Colonic mucosa (tissue), 4 donors: ENCODE measurements around the gene AFF3. TPM values are rescaled to one million over a fixed set of nuclear protein-coding genes. Genes with fewer than 3 reads are reported as not detected.

Source experiments
- DNase-seq: peaks from one replicate; pipeline ENCODE4 v3.0.0-alpha.2; 2020
- H3K27ac ChIP-seq: fragments of 200-600 bp; one replicate; pipeline ENCODE4 v1.8.0; 2021
- H3K27me3 ChIP-seq: fragments of 200-600 bp; one replicate; pipeline ENCODE4 v1.8.0; 2021
- H3K36me3 ChIP-seq: fragments of 200-600 bp; one replicate; pipeline ENCODE4 v1.8.0; 2021
- H3K4me1 ChIP-seq: fragments of 200-600 bp; one replicate; pipeline ENCODE4 v1.8.0; 2021; ENCODE audit warnings: mild to moderate bottlenecking
- H3K4me3 ChIP-seq: fragments of 200-600 bp; one replicate; pipeline ENCODE4 v1.8.0; 2021
- H3K9ac ChIP-seq, 2 donors: one replicate each; pipeline ENCODE4 v1.7.0; 2013; ENCODE audit warnings: control low read depth in 2 of 2, low read depth in 2 of 2, low read length in 2 of 2
- H3K9me3 ChIP-seq: fragments of 200-600 bp; one replicate; pipeline ENCODE4 v1.8.0; 2021
- intact Hi-C: fragments of 100-400 bp; cut with DNase I; formaldehyde crosslinking; loops from one replicate; pipeline ENCODE4 v1.14.1; 2022
- total RNA-seq, 2 donors: library from RNA; stranded (reverse); fragmentation: NEBNext Ultra II Directional in 1 of 2; extraction: Animal tissue kit (Norgen Biotek cat#: 25700) in 1 of 2; gene quantifications; one replicate each; pipeline ENCODE4 v1.2.1, GENCODE V29; 2021
- TF ChIP-seq, protein P1 (sequence below): fragments of 200-600 bp; IDR thresholded peaks from one replicate; pipeline ENCODE4 v1.8.0; 2022; ENCODE audit warnings: antibody characterized with exemption, mild to moderate bottlenecking
- donor health status: healthy.
- donor health status: DM: no; HTN: no; CAD: no.
- donor health status: DM: no; HTN: no; CAD: no.

AFF3 gene
- total RNA-seq, 2 donors from 2014 or later = 0.86 to 2.6 TPM

DNA sequence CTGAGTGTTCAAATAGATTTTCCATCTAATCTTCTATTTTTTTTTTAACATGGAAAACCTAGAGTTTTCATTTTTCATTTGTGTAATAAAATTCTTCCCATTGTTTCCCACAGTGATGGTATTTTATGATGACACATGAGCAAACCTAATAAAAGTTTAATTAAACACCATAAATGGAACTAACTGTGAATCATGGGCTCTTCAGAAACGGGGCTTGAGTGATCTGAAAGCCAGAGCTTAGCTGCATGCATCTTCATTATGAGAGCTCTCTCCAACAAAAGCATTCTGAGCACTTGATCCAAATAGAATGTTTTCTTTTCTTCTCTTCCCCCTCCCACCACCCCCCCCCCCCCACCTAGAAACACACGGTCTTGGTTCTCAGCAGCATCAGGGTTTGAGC is 570.4 kb downstream of the AFF3 start:
- no peaks in the 10 kb centered on the region for H3K27me3 ChIP-seq
- H3K4me1 ChIP-seq = no peaks in the 10 kb centered on the region
- intact Hi-C loops = no loop called here
- H3K9me3 ChIP-seq = no peaks in the 10 kb centered on the region
- TF ChIP-seq, protein P1, sequence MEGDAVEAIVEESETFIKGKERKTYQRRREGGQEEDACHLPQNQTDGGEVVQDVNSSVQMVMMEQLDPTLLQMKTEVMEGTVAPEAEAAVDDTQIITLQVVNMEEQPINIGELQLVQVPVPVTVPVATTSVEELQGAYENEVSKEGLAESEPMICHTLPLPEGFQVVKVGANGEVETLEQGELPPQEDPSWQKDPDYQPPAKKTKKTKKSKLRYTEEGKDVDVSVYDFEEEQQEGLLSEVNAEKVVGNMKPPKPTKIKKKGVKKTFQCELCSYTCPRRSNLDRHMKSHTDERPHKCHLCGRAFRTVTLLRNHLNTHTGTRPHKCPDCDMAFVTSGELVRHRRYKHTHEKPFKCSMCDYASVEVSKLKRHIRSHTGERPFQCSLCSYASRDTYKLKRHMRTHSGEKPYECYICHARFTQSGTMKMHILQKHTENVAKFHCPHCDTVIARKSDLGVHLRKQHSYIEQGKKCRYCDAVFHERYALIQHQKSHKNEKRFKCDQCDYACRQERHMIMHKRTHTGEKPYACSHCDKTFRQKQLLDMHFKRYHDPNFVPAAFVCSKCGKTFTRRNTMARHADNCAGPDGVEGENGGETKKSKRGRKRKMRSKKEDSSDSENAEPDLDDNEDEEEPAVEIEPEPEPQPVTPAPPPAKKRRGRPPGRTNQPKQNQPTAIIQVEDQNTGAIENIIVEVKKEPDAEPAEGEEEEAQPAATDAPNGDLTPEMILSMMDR = no peak
- H3K36me3 ChIP-seq = no peaks in the 10 kb centered on the region
- H3K27ac ChIP-seq = no peak overlapping the region
- no peak overlapping the region for H3K9ac ChIP-seq
- H3K4me3 ChIP-seq = no peak overlapping the region
- DNase-seq = no peak

DNA sequence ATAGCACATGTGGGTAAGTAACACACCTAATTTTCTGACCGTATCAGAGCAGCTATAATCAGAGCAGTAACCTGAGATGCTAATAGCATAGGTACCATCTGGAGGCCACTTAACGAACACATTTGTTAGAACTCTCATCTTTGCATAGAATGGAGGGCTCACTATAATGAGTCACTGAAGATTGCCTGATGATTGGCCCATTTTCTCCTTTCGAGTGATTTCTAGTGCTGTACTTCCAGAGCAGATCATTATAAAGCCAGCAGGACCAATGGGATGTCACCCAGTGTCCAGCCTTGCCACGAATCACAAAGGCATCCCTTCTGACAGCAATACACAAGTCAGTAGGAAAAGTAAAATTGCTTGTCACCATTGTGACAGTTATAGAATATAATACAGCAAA is 570.9 kb downstream of the AFF3 start:
- no peak for DNase-seq
- Histone ChIP-seq H3K9ac (no peak overlapping the region), H3K4me1 (no peaks in the 10 kb centered on the region), H3K36me3 (no peaks in the 10 kb centered on the region), H3K27ac (no peak overlapping the region), H3K9me3 (no peaks in the 10 kb centered on the region), H3K27me3 (no peaks in the 10 kb centered on the region), H3K4me3 (no peak overlapping the region)
- intact Hi-C loops = no loop called here
- TF ChIP-seq, protein P1 = no peak

DNA sequence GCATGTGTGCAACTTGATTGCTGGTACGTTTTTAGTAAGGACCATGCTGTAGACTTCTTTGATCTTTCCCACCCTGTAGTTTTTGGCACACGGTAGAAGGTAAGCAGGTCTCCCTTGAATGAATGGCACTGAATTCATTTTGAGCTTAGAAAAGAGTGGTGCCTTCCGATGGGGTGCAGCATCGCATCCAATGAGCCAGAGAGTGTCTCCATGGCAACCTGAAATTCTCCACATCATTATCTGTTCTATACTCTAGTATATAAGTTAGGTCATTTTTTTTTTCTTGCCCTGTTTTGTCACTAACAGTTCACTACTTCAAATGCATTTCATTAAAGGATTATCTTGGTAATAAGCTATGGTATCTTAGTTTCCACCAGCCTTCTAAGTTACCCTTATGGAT is 571.4 kb downstream of the AFF3 start:
- H3K4me1 ChIP-seq = no peaks in the 10 kb centered on the region
- no peaks in the 10 kb centered on the region for H3K36me3 ChIP-seq
- TF ChIP-seq, protein P1 = no peak
- H3K9ac ChIP-seq = no peak overlapping the region
- no peak for DNase-seq
- H3K9me3 ChIP-seq = no peaks in the 10 kb centered on the region
- no peak overlapping the region for H3K4me3 ChIP-seq
- intact Hi-C loops = no loop called here
- no peaks in the 10 kb centered on the region for H3K27me3 ChIP-seq
- H3K27ac ChIP-seq = no peak overlapping the region

DNA sequence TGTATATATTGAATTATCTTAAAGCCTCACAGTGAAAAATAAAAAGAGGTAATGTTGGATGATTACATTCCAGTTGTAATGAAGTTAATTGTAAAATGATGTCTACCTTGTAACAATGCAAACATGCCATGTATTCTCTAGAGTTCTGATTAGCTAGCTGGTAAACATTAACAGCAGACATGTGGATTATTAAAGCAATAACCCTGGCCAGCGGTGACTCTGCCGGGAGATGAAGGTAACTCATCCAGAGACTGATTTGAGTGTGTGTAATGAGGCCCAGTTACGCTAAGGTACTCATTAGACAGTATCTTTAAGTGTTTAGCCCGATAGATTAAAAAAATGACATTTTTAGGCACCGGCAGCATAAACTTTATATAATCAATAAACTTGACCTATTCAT is 573.0 kb downstream of the AFF3 start:
- TF ChIP-seq, protein P1 = no peak

DNA sequence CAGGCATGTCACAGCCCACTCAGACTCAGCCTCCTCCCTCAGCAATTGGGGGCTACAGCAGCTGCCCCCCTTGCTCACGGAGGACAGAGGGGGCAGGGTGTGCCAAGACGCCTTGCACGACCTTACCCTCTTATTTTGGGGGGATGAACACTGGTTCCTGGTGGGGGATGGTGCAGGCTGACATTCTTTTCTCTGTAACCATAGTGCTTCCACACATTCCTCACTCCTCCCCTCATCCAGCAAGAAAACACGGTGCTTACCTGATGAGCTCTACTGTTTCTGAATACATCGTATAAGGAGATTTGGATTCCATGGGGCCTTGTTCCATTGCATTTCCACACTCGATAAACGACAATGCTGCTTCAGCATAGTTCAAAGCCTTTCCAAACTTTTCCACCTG is 577.2 kb downstream of the AFF3 start:
- H3K27ac ChIP-seq = no peak overlapping the region
- intact Hi-C loops = no loop called here
- H3K9me3 ChIP-seq = no peaks in the 10 kb centered on the region
- H3K9ac ChIP-seq = no peak overlapping the region
- no peak overlapping the region for H3K4me3 ChIP-seq
- DNase-seq = no peak
- TF ChIP-seq, protein P1 = no peak
- no peaks in the 10 kb centered on the region for H3K36me3 ChIP-seq
- H3K4me1 ChIP-seq = no peaks in the 10 kb centered on the region
- no peaks in the 10 kb centered on the region for H3K27me3 ChIP-seq

More for the DNA sequence above, 573.0 kb downstream of the AFF3 start:
- no peak for DNase-seq
- H3K27ac ChIP-seq = no peak overlapping the region
- H3K27me3 ChIP-seq = no peaks in the 10 kb centered on the region
- no peak overlapping the region for H3K4me3 ChIP-seq
- H3K9me3 ChIP-seq = no peaks in the 10 kb centered on the region
- intact Hi-C loops = no loop called here
- no peaks in the 10 kb centered on the region for H3K36me3 ChIP-seq
- no peaks in the 10 kb centered on the region for H3K4me1 ChIP-seq
- H3K9ac ChIP-seq = no peak overlapping the region

DNA sequence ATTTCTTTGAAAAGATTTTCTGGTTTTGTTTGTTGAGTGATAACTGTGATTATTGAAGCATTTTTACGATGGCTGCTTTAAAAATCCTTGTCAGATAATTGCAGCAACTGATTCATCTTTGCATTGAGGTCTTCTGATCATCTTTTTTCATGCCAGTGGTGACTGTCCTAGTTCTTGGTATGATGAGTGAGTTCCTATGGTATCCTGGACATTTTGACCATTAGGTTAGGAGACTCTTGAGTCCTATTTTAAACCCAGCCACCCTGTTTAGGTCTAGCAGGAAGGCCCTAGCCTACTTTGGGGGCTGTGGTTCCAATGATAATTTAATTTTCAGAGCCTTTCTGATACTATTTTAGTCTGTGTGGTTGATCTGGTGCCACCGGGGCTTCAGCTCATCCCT is 579.9 kb downstream of the AFF3 start:
- Histone ChIP-seq H3K36me3 (no peaks in the 10 kb centered on the region), H3K27me3 (no peaks in the 10 kb centered on the region), H3K4me1 (no peaks in the 10 kb centered on the region), H3K9ac (no peak overlapping the region), H3K9me3 (no peaks in the 10 kb centered on the region), H3K4me3 (no peak overlapping the region), H3K27ac (no peak overlapping the region)
- TF ChIP-seq, protein P1 = no peak
- intact Hi-C loops = no loop called here
- no peak for DNase-seq
